ENCODE measurements around the gene TCP11.

The TCP11 gene

GRCh38 chr6:35141007-35141655 lies at the start of gene TCP11:
Gene TCP11 (minus strand): TSS chr6:35141339. CDS start chr6:35140870, 469 bp downstream.
- TF ChIP-seq Cebpa-rat (IDR thresholded peaks at IDR 0.05), result no peak
- Histone ChIP-seq H3K4me3 (peak within 1 kb of the TSS in 9 of 10 experiments; percentile 13 to 50 (median 23); a peak in 9 of 20 replicates), H4K20me1 (no peaks in the 10 kb centered on the region), H3K9ac (peak within 1 kb of the TSS; percentile 43 to 77 (median 69); a peak in 20 of 22 replicates), H3K27me3 (no peaks in the 10 kb centered on the region), H3K9me3 (replicated peaks in 1 of 11) (0 out of 22 replicates have a peak, but pooled peaks cover 0 to 4% (median 0%) of the 10 kb centered on the region in 11 experiments), H3K4me2 (peak within 1 kb of the TSS; percentile 65 to 91 (median 85)), H3K4me1 (peaks cover 29 to 58% (median 40%) of the 10 kb centered on the region in 10 experiments), H3K27ac (peak within 1 kb of the TSS in 10 of 11 experiments; percentile 35 to 80 (median 74); a peak in 19 of 22 replicates), H3K36me3 (no peaks in the 10 kb centered on the region)

DNA sequence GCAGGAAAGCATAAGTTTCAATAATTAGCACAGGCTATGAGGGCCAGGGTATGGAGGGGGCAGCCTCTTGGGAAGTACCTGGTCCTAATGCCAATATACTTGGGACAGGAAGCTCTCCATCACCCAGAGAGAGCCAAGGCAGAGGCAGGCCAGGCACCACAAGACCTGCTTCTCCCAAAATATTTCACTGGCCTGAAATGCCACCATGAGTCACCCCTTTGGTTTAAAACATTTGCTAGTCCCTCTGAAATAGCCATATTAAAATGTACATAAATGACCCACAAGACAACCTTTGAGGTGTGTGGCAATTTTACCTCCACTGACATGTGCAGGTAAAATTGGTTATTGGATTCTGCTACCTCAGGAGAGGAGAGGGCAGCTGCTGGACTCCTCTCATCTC lies 49.2 kb upstream of the TCP11 start:
- no peaks in the 10 kb centered on the region for H3K9me3 ChIP-seq (replicated peaks in 1 of 11)
- no peaks in the 10 kb centered on the region for H3K36me3 ChIP-seq
- H3K27ac ChIP-seq, result no peak overlapping the region
- no peak overlapping the region for H3K4me3 ChIP-seq
- H3K4me2 ChIP-seq, result no peak overlapping the region
- H3K9ac ChIP-seq, result no peak overlapping the region
- H4K20me1 ChIP-seq, result no peaks in the 10 kb centered on the region
- no peaks in the 10 kb centered on the region for H3K27me3 ChIP-seq
- no peaks in the 10 kb centered on the region for H3K4me1 ChIP-seq
- no peak for TF ChIP-seq Cebpa-rat (IDR thresholded peaks at IDR 0.05)

DNA sequence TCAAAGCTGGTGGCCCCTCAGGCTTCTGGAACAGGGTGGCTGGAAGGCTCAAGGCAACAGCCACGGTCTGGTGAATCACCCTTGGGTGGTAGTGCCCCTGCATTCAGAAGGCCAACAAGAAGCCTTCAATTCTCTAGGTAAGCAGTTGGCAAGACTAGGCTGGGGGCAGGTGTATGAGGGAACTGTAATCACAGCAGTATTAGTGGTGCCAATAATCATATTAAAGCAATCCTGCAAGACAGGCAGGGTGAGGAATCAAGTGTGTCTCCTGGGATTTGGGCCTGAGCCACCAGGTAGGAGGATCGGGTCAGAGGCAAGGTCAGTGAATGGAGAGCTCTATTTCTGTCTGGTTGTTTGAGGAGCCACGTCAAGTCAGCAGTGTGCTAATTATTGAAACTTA lies 47.7 kb upstream of the TCP11 start:
- Histone ChIP-seq H3K4me1 (no peaks in the 10 kb centered on the region), H3K36me3 (no peaks in the 10 kb centered on the region), H3K4me3 (no peak overlapping the region), H3K9me3 (replicated peaks in 1 of 11) (no peaks in the 10 kb centered on the region), H3K27me3 (no peaks in the 10 kb centered on the region), H4K20me1 (no peaks in the 10 kb centered on the region), H3K27ac (no peak overlapping the region), H3K4me2 (no peak overlapping the region), H3K9ac (no peak overlapping the region)
- TF ChIP-seq Cebpa-rat (IDR thresholded peaks at IDR 0.05), result no peak

DNA sequence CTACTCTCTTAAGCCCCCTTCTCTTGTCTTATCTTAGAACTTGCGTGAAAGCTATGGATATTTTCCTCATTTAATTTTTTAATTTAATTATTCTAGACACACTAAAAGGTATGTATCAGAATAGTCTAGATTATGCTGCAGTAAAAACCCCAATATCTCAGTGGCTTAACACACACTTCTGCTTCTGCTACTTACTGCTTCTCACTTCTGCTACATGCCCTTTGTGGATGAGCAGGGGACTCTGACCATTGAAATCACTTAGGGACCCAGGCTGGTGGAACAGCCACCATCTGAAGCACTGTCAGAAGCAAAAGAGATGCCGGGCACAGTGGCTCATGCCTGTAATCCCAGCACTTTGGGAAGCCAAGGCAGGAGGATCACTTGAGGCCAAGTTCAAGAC lies 45.4 kb upstream of the TCP11 start:
- no peak for TF ChIP-seq Cebpa-rat (IDR thresholded peaks at IDR 0.05)
- Histone ChIP-seq H4K20me1 (no peaks in the 10 kb centered on the region), H3K4me1 (no peaks in the 10 kb centered on the region)

DNA sequence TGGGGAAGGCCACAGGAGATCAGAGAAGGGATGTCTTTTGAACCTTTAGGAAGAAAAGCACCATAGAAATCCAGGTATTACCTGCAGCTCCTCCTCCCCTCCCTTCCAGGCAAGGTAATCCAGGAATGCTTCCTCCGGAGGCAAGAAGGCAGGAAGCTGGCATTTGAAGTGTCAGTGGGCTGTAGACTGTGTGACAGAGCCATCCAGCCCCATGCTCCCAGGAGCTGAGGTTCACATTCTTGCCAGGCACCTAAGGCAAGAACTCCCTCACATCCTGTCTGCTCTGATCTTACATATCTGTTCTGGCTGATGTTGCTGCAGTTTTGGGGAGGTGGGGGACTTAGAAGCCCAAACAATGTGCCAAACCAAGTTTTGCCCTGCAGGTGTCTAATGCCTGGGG lies 44.8 kb upstream of the TCP11 start:
- no peak for TF ChIP-seq Cebpa-rat (IDR thresholded peaks at IDR 0.05)
- Histone ChIP-seq H3K4me1 (no peaks in the 10 kb centered on the region), H3K27me3 (no peaks in the 10 kb centered on the region), H3K4me2 (no peak overlapping the region), H4K20me1 (no peaks in the 10 kb centered on the region), H3K36me3 (no peaks in the 10 kb centered on the region), H3K4me3 (no peak overlapping the region), H3K9me3 (replicated peaks in 1 of 11) (no peaks in the 10 kb centered on the region), H3K27ac (no peak overlapping the region), H3K9ac (no peak overlapping the region)

More for the DNA sequence above, 45.4 kb upstream of the TCP11 start:
- Histone ChIP-seq H3K9ac (no peak overlapping the region), H3K27ac (no peak overlapping the region), H3K9me3 (replicated peaks in 1 of 11) (no peaks in the 10 kb centered on the region), H3K4me2 (no peak overlapping the region), H3K27me3 (no peaks in the 10 kb centered on the region), H3K4me3 (no peak overlapping the region), H3K36me3 (no peaks in the 10 kb centered on the region)

DNA sequence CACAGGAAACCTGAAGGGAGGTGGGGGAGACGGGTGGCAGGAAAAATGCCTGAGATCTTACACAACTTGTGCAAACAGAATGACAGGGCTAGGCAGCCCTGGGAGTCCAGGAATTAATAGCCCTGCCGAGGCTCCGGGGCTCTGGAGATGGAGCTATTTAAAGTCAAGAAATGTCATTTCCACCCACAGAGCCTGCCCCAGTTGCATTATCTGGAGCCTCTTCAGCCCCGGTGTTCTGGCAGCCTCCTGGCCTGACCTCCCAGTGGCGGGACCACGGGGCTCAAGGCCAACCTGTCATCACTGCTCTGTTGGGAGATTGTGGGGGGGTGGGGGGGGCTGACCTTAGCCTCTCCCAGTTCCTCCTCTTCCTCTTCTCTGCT lies 44.2 kb upstream of the TCP11 start:
- H3K9ac ChIP-seq, result no peak overlapping the region; a peak in 1 of 22 replicates
- no peak overlapping the region for H3K4me3 ChIP-seq
- H3K36me3 ChIP-seq, result no peaks in the 10 kb centered on the region
- no peak for TF ChIP-seq Cebpa-rat (IDR thresholded peaks at IDR 0.05)
- no peak overlapping the region for H3K27ac ChIP-seq
- no peak overlapping the region for H3K4me2 ChIP-seq
- H3K4me1 ChIP-seq, result no peaks in the 10 kb centered on the region
- no peaks in the 10 kb centered on the region for H3K27me3 ChIP-seq
- H3K9me3 ChIP-seq (replicated peaks in 1 of 11), result no peaks in the 10 kb centered on the region
- no peaks in the 10 kb centered on the region for H4K20me1 ChIP-seq

- no peak overlapping the region for H3K4me3 ChIP-seq
- H3K36me3 ChIP-seq, result no peaks in the 10 kb centered on the region
- H3K4me1 ChIP-seq, result 0 out of 20 replicates have a peak, but pooled peaks cover 0 to under 1% (median 0%) of the 10 kb centered on the region in 10 experiments
- H3K4me2 ChIP-seq, result no peak overlapping the region
- H3K27me3 ChIP-seq, result no peaks in the 10 kb centered on the region
- no peaks in the 10 kb centered on the region for H3K9me3 ChIP-seq (replicated peaks in 1 of 11)
- H3K9ac ChIP-seq, result no peak overlapping the region; a peak in 1 of 22 replicates
- no peaks in the 10 kb centered on the region for H4K20me1 ChIP-seq
- H3K27ac ChIP-seq, result no peak overlapping the region
- no peak for TF ChIP-seq Cebpa-rat (IDR thresholded peaks at IDR 0.05)
Observed at GRCh38 chr6:35184580-35185301, 43.6 kb upstream of the TCP11 start.

GRCh38 chr6:35183935-35184334 lies 42.8 kb upstream of the TCP11 start:
- TF ChIP-seq Cebpa-rat (IDR thresholded peaks at IDR 0.05), result no peak
- no peak overlapping the region for H3K4me3 ChIP-seq
- H3K27me3 ChIP-seq, result no peaks in the 10 kb centered on the region
- H3K9me3 ChIP-seq (replicated peaks in 1 of 11), result no peaks in the 10 kb centered on the region
- H3K9ac ChIP-seq, result no peak overlapping the region
- H3K4me2 ChIP-seq, result no peak overlapping the region
- H3K27ac ChIP-seq, result no peak overlapping the region
- H4K20me1 ChIP-seq, result no peaks in the 10 kb centered on the region
- H3K4me1 ChIP-seq, result peaks cover 0 to 8% (median 4%) of the 10 kb centered on the region in 10 experiments; a peak in 3 of 20 replicates
- no peaks in the 10 kb centered on the region for H3K36me3 ChIP-seq

DNA sequence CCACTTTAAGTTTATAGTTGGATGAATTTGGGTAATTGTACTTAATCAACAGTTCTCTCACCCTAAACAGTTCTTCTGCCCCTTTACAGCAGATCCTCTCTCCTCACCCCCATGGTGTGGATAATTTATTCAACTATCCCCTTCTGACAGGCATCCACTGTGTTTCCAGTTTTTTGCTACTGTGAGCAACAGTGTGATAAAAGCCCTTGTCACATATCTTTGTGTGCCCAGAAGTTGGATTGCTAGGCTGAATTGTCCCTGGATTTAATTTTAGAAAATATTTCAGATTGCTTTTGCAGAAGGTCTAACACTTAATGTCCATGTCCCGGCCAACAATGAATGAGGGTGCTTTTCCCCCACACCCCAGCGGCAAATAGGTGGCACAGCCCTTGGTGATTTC lies 42.1 kb upstream of the TCP11 start:
- no peak overlapping the region for H3K4me3 ChIP-seq
- no peaks in the 10 kb centered on the region for H4K20me1 ChIP-seq
- TF ChIP-seq Cebpa-rat (IDR thresholded peaks at IDR 0.05), result no peak
- H3K9ac ChIP-seq, result no peak overlapping the region
- no peak overlapping the region for H3K4me2 ChIP-seq
- H3K36me3 ChIP-seq, result no peaks in the 10 kb centered on the region
- no peaks in the 10 kb centered on the region for H3K9me3 ChIP-seq (replicated peaks in 1 of 11)
- peaks cover 0 to 11% (median 6%) of the 10 kb centered on the region in 10 experiments; a peak in 3 of 20 replicates for H3K4me1 ChIP-seq
- H3K27ac ChIP-seq, result no peak overlapping the region
- H3K27me3 ChIP-seq, result no peaks in the 10 kb centered on the region

All from BLaER1 treated with 17β-estradiol and CSF1 and Interleukin-3, amounts not matched to agents 10 nM and 100 nM (cell line).